ENCODE results near the gene ARHGEF6.

The ARHGEF6 gene

DNA sequence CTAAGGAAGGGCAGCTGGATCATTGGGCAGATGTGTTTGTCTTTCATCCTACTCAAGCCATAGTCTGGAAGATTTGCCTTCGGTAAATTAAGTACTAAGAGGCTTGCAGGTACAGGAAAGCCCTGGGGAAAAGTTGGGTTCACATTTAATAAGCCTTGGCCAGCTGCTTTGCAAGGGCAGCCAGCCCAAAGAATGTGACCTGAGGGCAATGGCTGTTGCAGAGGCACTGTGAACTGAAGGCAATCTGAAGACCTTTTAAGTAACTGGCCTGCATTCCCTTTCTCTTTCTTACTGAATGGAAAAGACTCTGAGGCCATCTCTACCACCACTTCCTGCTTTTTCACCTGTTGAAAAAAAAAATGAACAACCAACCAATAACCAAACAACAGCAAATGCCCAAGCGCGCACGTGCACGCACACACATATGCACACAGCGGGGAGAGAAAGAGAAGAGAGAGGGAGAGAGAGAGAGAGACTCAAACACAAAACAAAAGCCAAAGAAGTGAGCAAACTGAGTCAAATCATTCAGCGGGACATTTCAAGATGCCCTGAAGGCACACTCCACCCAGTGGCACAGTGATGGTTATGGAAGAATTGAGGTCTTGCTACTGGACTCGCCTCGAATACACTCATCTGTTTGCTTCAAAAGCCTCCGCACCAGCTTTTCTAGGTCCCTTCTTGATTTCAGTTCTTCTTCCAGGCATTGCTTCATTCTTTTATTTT lies 113.1 kb downstream of the ARHGEF6 start:
- in situ Hi-C loops (cut with MboI; ENCODE audit: low sequenced_read_pairs, unreplicated experiment), result no loop called here
- no peak for TF ChIP-seq CTCF (IDR thresholded peaks at IDR 0.05; ENCODE audit: borderline replicate concordance, control extremely low read depth, extremely low read depth, insufficient read depth, missing control alignments)
- no peak for DNase-seq (ENCODE audit: low spot score)

GRCh38 chrX:136666088-136666487 lies 114.6 kb downstream of the ARHGEF6 start:
- in situ Hi-C loops (cut with MboI; ENCODE audit: low sequenced_read_pairs, unreplicated experiment), result no loop called here
- TF ChIP-seq CTCF (IDR thresholded peaks at IDR 0.05; ENCODE audit: borderline replicate concordance, control extremely low read depth, extremely low read depth, insufficient read depth, missing control alignments), result no peak
- no peak for DNase-seq (ENCODE audit: low spot score)

DNA sequence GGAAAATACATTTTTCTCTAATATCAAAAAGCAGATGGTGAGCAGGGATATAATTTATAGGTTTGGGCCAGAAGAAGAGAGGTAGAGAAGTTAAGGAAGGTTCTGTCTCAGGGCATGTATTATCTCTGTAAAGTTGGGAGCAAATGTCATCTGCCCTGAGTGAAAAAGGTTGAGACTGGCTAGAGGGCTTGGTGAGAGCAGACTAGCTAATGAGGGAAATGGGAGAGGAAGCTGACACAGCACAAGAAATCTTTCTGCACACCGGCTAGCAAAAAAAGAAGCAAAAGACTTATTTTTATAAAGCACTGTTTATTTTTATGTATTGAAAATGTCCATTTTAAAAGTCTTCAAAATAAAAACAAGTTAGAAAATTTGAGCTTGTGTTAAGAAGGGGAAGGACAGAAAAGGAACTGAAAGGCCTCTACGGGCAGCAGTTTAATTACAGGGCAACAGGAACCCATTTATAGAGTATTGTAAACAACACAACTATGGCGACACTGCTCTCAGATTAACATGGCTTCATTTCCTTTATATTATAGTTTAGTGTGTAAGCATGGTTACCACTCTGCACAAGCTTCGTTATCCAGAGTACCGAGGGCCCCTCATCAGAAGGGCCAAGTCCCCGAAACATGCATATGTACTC lies 115.4 kb downstream of the ARHGEF6 start:
- no peak for DNase-seq (ENCODE audit: low spot score)
- no peak for TF ChIP-seq CTCF (IDR thresholded peaks at IDR 0.05; ENCODE audit: borderline replicate concordance, control extremely low read depth, extremely low read depth, insufficient read depth, missing control alignments)
- in situ Hi-C loops (cut with MboI; ENCODE audit: low sequenced_read_pairs, unreplicated experiment), result no loop called here

DNA sequence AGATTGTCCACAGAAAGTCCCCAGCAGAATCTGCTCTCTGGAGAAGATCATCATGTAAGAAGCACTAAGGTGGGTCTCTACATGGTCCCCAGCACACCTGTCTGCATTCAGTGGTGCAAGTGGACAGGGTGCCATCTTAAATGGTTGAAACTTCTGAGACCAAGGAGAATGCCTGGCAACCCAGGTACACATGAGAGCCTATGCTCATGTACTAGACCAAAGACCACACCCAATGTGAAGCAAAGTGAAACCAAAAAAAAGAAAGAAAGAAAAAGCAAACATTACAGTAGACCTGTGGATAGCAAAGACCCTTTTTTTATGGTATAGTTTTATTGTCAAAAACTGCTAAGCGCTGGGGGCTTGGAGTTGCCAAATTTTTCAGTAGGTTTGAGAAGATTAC lies 117.8 kb downstream of the ARHGEF6 start:
- no peak for TF ChIP-seq CTCF (IDR thresholded peaks at IDR 0.05; ENCODE audit: borderline replicate concordance, control extremely low read depth, extremely low read depth, insufficient read depth, missing control alignments)
- DNase-seq (ENCODE audit: low spot score), result no peak
- in situ Hi-C loops (cut with MboI; ENCODE audit: low sequenced_read_pairs, unreplicated experiment), result no loop called here

DNA sequence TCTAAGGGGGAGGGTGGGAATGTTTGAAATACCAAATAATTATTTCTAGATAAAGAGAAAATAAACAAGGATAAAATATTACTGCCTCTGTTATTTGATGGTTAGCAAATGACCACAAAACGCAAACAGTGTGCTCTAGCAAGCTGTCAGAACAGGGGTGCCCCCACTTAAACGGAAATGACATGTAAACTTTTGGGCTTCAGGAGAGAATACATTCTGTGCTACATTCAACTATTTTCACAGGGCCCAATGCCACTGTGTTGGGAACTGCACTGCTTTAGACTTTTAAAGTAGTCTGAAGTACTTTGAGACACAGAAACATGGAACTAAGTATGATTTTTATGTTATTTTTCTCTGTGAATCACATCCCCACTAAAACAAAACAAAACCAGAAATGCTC lies 118.6 kb downstream of the ARHGEF6 start:
- TF ChIP-seq CTCF (IDR thresholded peaks at IDR 0.05; ENCODE audit: borderline replicate concordance, control extremely low read depth, extremely low read depth, insufficient read depth, missing control alignments), result no peak
- in situ Hi-C loops (cut with MboI; ENCODE audit: low sequenced_read_pairs, unreplicated experiment), result no loop called here
- DNase-seq (ENCODE audit: low spot score), result no peak

GRCh38 chrX:136660896-136661295 lies 119.8 kb downstream of the ARHGEF6 start:
- no peak for DNase-seq (ENCODE audit: low spot score)
- in situ Hi-C loops (cut with MboI; ENCODE audit: low sequenced_read_pairs, unreplicated experiment), result no loop called here
- TF ChIP-seq CTCF (IDR thresholded peaks at IDR 0.05; ENCODE audit: borderline replicate concordance, control extremely low read depth, extremely low read depth, insufficient read depth, missing control alignments), result no peak
